GM12878 (cell line): ENCODE results near the gene HIVEP2. TPM values are rescaled to one million over a fixed set of nuclear protein-coding genes. Genes with fewer than 3 reads are reported as not detected.
A peak's percentile ranks its signal among the peaks of the same experiment; 100 is the strongest.

Source experiments
- ATAC-seq: fragments of 200-7000 bp; cut with Tn5 transposase; 3 replicates; pipeline ENCODE4 v1.9.1; 2020; ENCODE audit warnings: mild to moderate bottlenecking, moderate library complexity
- BruUV-seq: library from RNA; stranded (reverse); fragments of 400-500 nt; replicated peaks from 2 replicates; lab custom pipeline; 2021; lab: Mats Ljungman, UMichigan
- CTCF ChIA-PET: fragments of 300-600 bp; sonication (Branson Sonifier 250); formaldehyde crosslinking; extraction: SDS; loops from one replicate; lab custom pipeline; 2021; ENCODE audit warnings: inconsistent platforms; lab: Yijun Ruan, JAX
- POLR2A ChIA-PET: fragments of 350-600 bp; formaldehyde crosslinking; extraction: SDS; loops from one replicate; lab custom pipeline; 2021; ENCODE audit warnings: inconsistent platforms; lab: Charles Lee
- RAD21 ChIA-PET: fragments of 300-600 bp; sonication (Branson Sonifier 250); formaldehyde crosslinking; loops from one replicate; lab custom pipeline; 2023; ENCODE audit warnings: antibody characterized with exemption; ENCODE audit not compliant: unreplicated experiment; lab: Charles Lee
- SMC1A ChIA-PET: fragments of 300-600 bp; sonication (Branson Sonifier 250); formaldehyde crosslinking; loops from one replicate; lab custom pipeline; 2023; ENCODE audit not compliant: unreplicated experiment, uncharacterized antibody; lab: Charles Lee
- DNase-seq: peaks from one replicate; pipeline ENCODE4 v3.0.0-alpha.2; 2011; ENCODE audit warnings: low read depth, low spot score
- FAIRE-seq: peaks from 3 replicates; lab custom pipeline; 2011; peaks lifted over from hg19 to GRCh38; lab: Jason Lieb, UNC
- H2AFZ ChIP-seq: 2 replicates; pipeline ENCODE4 v1.6.0; 2011; ENCODE audit warnings: low read depth, low read length, control low read depth; ENCODE audit not compliant: control insufficient read depth
- H3K27ac ChIP-seq: 2 replicates; pipeline ENCODE4 v1.5.1; 2011; ENCODE audit warnings: control low read depth; ENCODE audit not compliant: control insufficient read depth, insufficient read depth
- H3K27me3 ChIP-seq, 2 experiments: replicated peaks in 1 of 2; 2 replicates each; pipeline versions ENCODE4 v1.6.0 to v1.6.1; 2011; ENCODE audit warnings: low read length in 1 of 2; ENCODE audit not compliant: control insufficient read depth in 2 of 2, insufficient read depth in 2 of 2
- H3K36me3 ChIP-seq, 2 experiments: 2 replicates each; pipeline ENCODE4 v1.5.1; 2011; ENCODE audit warnings: low read length in 1 of 2; ENCODE audit not compliant: control insufficient read depth in 2 of 2, insufficient read depth in 2 of 2
- H3K4me1 ChIP-seq: 2 replicates; pipeline ENCODE4 v1.6.1; 2011; ENCODE audit warnings: mild to moderate bottlenecking, low read length, moderate library complexity, mixed read lengths; ENCODE audit not compliant: control insufficient read depth, insufficient read depth
- H3K4me2 ChIP-seq: 2 replicates; pipeline ENCODE4 v1.6.0; 2011; ENCODE audit warnings: control low read depth; ENCODE audit not compliant: control insufficient read depth, insufficient read depth
- H3K4me3 ChIP-seq: fragments of 200-600 bp; sonication (generic); 2 replicates; pipeline ENCODE4 v1.5.1; 2016
- H3K79me2 ChIP-seq: 2 replicates; pipeline ENCODE4 v1.6.0; 2011; ENCODE audit warnings: low read length; ENCODE audit not compliant: control insufficient read depth, insufficient read depth
- H3K9ac ChIP-seq: 2 replicates; pipeline ENCODE4 v1.8.0; 2011; ENCODE audit warnings: low read length, control low read depth, mixed read lengths; ENCODE audit not compliant: control insufficient read depth, insufficient read depth
- H3K9me3 ChIP-seq: replicated peaks from 3 replicates; pipeline ENCODE4 v1.5.1; 2011; ENCODE audit warnings: mild to moderate bottlenecking, low read length; ENCODE audit not compliant: control insufficient read depth, insufficient read depth
- H4K20me1 ChIP-seq: 2 replicates; pipeline ENCODE4 v1.6.0; 2011; ENCODE audit not compliant: control insufficient read depth, insufficient read depth
- FOS ChIP-seq: IDR thresholded peaks from 3 replicates; pipeline ENCODE4 v1.6.1; 2011; ENCODE audit warnings: borderline replicate concordance; ENCODE audit not compliant: insufficient read length; ENCODE audit errors: extremely low read depth
- SIN3A ChIP-seq: IDR thresholded peaks from 2 replicates; pipeline ENCODE4 v1.6.1; 2012; ENCODE audit warnings: low read depth, low read length, improper control_type of control experiment
- TCF3 ChIP-seq: IDR thresholded peaks from 2 replicates; pipeline ENCODE4 v1.6.1; 2012; ENCODE audit warnings: low read depth, mild to moderate bottlenecking, low read length, borderline replicate concordance; ENCODE audit not compliant: insufficient read depth
- WGBS: methylation state at CpG from one replicate; pipeline ENCODE4 v1.1.6; 2016; ENCODE audit warnings: low lambda C conversion rate; ENCODE audit not compliant: insufficient replicate concordance, insufficient coverage; ENCODE audit errors: missing lambda C conversion rate; 5-methylcytosine and 5-hydroxymethylcytosine counted together
- in situ Hi-C: fragments of 300-500 bp; cut with MboI; formaldehyde crosslinking; loops from 9 replicates; pipeline ENCODE4 v1.14.3; 2018; ENCODE audit warnings: mixed read lengths
- intact Hi-C: fragments of 100-400 bp; cut with micrococcal nuclease; formaldehyde crosslinking; loops from one replicate; pipeline ENCODE4 v1.14.2; 2022; ENCODE audit not compliant: unreplicated experiment
- polyA plus RNA-seq, 11 experiments: library from polyadenylated mRNA; depleted of rRNA in 4 of 11; unstranded in 6 of 11; stranded (reverse) in 5 of 11; fragments of >200 nt; fragmentation: Nextera tagmentation in 4 of 11; fragmentation: Illumina TruSeq in 1 of 11; extraction: Ambion mirVana in 4 of 11; extraction: Trizol in 1 of 11; gene quantifications; 1 replicate in 1 of 11; 2 replicates in 10 of 11; pipeline versions ENCODE4 v1.2.1 to v1.2.3, GENCODE V29; 2011 to 2016; ENCODE audit warnings: inconsistent platforms in 2 of 11, missing spikeins in 2 of 11, low read depth in 1 of 11
- total RNA-seq, 4 experiments: library from RNA; depleted of rRNA in 3 of 4; stranded (reverse); fragments of >200 nt in 3 of 4; fragmentation: Illumina TruSeq in 1 of 4; extraction: Trizol in 1 of 4; gene quantifications; 2 replicates each; pipeline versions ENCODE4 v1.2.1 to v1.2.3, GENCODE V29; 2013 to 2021
- TF ChIP-seq, protein P1 (sequence below): fragments of 450-650 bp; formaldehyde crosslinking; IDR thresholded peaks from 2 replicates; pipeline ENCODE4 v1.4.0; 2022; ENCODE audit warnings: mild to moderate bottlenecking, moderate library complexity

Gene HIVEP2
- total and polyA plus RNA-seq, 10 of the 15 experiments (the other 5 are each of a cell fraction or from before 2014, with no cell fraction given) = 1.2 to 15.7 (median 10.2) TPM

DNA sequence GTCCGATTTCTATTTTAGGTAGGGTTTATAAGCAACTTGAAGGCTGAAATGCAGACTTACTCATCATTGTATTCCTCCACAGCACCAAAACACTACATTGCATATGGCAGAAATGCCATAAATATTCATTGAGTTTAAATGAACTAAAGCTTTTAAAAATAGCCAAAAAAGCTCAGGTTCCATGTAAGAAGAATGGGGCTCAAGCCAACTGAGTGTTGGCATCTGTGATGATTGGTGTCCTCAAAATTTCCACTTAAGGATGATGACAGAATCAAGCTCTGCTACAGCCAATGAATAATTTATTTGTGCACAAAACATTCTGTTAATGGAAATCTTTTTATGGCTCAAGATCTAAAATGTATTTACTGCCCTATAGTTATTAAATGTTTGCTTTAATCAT is 115.4 kb downstream of the HIVEP2 start:
- CTCF ChIA-PET = interaction anchor here (1.1 to 2.5 kb wide), 2 partner anchors 9 to 10 kb away, joined by 3 to 9 read pairs; no protein-coding TSS in a partner anchor
- Histone ChIP-seq H3K27ac (no peak overlapping the region), H3K9ac (no peak overlapping the region), H3K4me2 (no peak overlapping the region), H3K27me3 (no peaks in the 10 kb centered on the region), H3K9me3 (no peaks in the 10 kb centered on the region), H3K4me1 (no peaks in the 10 kb centered on the region), H3K4me3 (no peak overlapping the region), H3K79me2 (peaks cover 4% of the 10 kb centered on the region), H3K36me3 (peaks cover 0 to 7% of the 10 kb centered on the region in 2 experiments; a peak in 2 of 4 replicates), H4K20me1 (no peaks in the 10 kb centered on the region), H2AFZ (no peak overlapping the region)
- SMC1A ChIA-PET = interaction anchor here (0.6 to 16.8 kb wide), 9 partner anchors 9 to 196 kb away, joined by 3 to 449 read pairs (median 5); no protein-coding TSS in a partner anchor
- in situ Hi-C loops (no loop called here), intact Hi-C loops (no loop called here)
- RAD21 ChIA-PET = interaction anchor here (1.4 to 15.5 kb wide), 4 partner anchors 12 to 137 kb away, joined by 4 to 374 read pairs (median 22); no protein-coding TSS in a partner anchor
- FAIRE-seq (peak; percentile 31), ATAC-seq (no peak), DNase-seq (no peak)
- TF ChIP-seq, protein P1, sequence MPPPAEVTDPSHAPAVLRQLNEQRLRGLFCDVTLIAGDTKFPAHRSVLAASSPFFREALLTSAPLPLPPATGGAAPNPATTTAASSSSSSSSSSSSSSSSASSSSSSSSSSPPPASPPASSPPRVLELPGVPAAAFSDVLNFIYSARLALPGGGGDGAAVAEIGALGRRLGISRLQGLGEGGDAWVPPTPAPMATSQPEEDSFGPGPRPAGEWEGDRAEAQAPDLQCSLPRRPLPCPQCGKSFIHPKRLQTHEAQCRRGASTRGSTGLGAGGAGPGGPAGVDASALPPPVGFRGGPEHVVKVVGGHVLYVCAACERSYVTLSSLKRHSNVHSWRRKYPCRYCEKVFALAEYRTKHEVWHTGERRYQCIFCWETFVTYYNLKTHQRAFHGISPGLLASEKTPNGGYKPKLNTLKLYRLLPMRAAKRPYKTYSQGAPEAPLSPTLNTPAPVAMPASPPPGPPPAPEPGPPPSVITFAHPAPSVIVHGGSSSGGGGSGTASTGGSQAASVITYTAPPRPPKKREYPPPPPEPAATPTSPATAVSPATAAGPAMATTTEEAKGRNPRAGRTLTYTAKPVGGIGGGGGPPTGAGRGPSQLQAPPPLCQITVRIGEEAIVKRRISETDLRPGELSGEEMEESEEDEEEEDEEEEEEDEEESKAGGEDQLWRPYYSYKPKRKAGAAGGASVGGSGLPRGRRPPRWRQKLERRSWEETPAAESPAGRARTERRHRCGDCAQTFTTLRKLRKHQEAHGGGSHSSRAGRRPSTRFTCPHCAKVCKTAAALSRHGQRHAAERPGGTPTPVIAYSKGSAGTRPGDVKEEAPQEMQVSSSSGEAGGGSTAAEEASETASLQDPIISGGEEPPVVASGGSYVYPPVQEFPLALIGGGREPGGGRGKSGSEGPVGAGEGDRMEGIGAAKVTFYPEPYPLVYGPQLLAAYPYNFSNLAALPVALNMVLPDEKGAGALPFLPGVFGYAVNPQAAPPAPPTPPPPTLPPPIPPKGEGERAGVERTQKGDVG (CRISPR knock-in tag) = no peak
- TF ChIP-seq TCF3 (no peak), SIN3A (no peak), FOS (no peak)
- 93% methylated on average over 1 of the region's 1 CpG for WGBS
- POLR2A ChIA-PET = interaction anchor here (1.6 to 2.8 kb wide), 2 partner anchors 10 to 13 kb away, joined by 5 to 9 read pairs; no protein-coding TSS in a partner anchor
- BruUV-seq = no TSS peak
